ENCODE results near the gene CCSER1. TPM values are rescaled to one million over a fixed set of nuclear protein-coding genes. Genes with fewer than 3 reads are reported as not detected.
"Not testable (repeated sequence)": the region's sequence is repeated elsewhere in the genome, so short reads cannot be mapped to it uniquely, and the experiment has no call there.

CCSER1 gene
- total and polyA plus RNA-seq, 2 experiments from 2014 or later = 5.2 to 23.4 TPM

DNA sequence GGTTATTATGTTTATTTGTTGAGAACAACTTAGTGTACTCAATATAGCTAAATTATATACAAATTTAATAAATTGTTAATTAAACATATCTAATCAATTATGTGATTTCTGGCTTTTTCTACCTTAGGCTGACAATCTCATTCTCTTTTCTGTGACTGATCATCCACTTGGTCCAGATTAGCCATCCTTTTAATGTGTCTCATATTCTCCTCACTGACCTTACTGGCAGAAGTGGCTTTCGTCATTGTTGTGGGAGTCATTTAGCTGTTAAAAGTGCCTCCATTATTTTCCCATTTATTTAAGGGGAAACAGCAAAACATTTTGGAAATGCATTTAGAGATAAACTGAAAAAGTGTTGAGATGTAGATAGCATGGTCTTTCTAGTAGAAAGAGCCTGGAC is 172.2 kb downstream of the CCSER1 start:
- Histone ChIP-seq H3K4me2 (no peak overlapping the region), H4K20me1 (ENCODE audit: insufficient read depth, poor library complexity, severe bottlenecking) (no peaks in the 10 kb centered on the region), H3K4me3 (no peak overlapping the region), H3K27ac (no peak overlapping the region), H3K36me3 (replicated peaks; ENCODE audit: insufficient read depth, low read depth) (no peaks in the 10 kb centered on the region), H3K27me3 (no peaks in the 10 kb centered on the region), H3K4me1 (ENCODE audit: insufficient read depth) (no peaks in the 10 kb centered on the region), H2AFZ (no peak overlapping the region), H3K9me2 (replicated peaks; ENCODE audit: insufficient read depth) (no peaks in the 10 kb centered on the region), H3K79me2 (no peaks in the 10 kb centered on the region), H3K9me3 (ENCODE audit: low read depth) (no peaks in the 10 kb centered on the region)
- 89% methylated on average over 1 of the region's 1 CpG for WGBS (ENCODE audit: low lambda C conversion rate, missing lambda C conversion rate)
- TF ChIP-seq, protein P1, sequence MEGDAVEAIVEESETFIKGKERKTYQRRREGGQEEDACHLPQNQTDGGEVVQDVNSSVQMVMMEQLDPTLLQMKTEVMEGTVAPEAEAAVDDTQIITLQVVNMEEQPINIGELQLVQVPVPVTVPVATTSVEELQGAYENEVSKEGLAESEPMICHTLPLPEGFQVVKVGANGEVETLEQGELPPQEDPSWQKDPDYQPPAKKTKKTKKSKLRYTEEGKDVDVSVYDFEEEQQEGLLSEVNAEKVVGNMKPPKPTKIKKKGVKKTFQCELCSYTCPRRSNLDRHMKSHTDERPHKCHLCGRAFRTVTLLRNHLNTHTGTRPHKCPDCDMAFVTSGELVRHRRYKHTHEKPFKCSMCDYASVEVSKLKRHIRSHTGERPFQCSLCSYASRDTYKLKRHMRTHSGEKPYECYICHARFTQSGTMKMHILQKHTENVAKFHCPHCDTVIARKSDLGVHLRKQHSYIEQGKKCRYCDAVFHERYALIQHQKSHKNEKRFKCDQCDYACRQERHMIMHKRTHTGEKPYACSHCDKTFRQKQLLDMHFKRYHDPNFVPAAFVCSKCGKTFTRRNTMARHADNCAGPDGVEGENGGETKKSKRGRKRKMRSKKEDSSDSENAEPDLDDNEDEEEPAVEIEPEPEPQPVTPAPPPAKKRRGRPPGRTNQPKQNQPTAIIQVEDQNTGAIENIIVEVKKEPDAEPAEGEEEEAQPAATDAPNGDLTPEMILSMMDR (IDR thresholded peaks at IDR 0.05; ENCODE audit: poor library complexity) = no peak
- TF ChIP-seq EZH2phosphoT487 (IDR thresholded peaks at IDR 0.05; ENCODE audit: low read depth, severe bottlenecking, unreplicated experiment) (no peak), EZH2 (IDR thresholded peaks at IDR 0.05; ENCODE audit: borderline replicate concordance) (no peak)
- DNase-seq (ENCODE audit: low spot score) = no peak

DNA sequence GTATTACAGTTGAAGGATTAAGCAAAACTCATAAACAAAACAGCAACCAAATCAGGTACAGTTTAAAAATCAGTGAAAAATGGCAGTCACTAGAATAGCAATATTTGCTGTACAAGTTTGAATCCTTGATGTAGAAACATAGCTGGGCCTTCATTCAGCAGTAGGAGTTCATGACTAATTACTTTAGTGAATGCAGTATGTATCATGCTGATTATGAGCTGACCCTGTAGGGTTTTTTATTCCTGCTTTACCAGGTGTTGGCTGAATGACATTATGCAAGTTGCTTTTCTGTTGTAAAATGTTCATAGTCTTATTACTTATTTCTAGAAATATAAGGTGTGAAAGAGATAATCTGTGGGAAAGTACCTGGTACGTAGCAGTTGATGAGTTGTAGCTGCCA is 179.6 kb downstream of the CCSER1 start:
- TF ChIP-seq EZH2phosphoT487 (IDR thresholded peaks at IDR 0.05; ENCODE audit: low read depth, severe bottlenecking, unreplicated experiment) = no peak
- TF ChIP-seq EZH2 (IDR thresholded peaks at IDR 0.05; ENCODE audit: borderline replicate concordance) = no peak
- Histone ChIP-seq H3K36me3 (replicated peaks; ENCODE audit: insufficient read depth, low read depth) (no peaks in the 10 kb centered on the region), H3K27ac (no peak overlapping the region), H3K9me2 (replicated peaks; ENCODE audit: insufficient read depth) (no peaks in the 10 kb centered on the region), H3K27me3 (no peaks in the 10 kb centered on the region), H3K79me2 (no peaks in the 10 kb centered on the region), H3K4me2 (no peak overlapping the region), H2AFZ (no peak overlapping the region), H3K9me3 (ENCODE audit: low read depth) (no peaks in the 10 kb centered on the region), H3K4me3 (no peak overlapping the region), H4K20me1 (ENCODE audit: insufficient read depth, poor library complexity, severe bottlenecking) (no peaks in the 10 kb centered on the region), H3K4me1 (ENCODE audit: insufficient read depth) (no peaks in the 10 kb centered on the region)
- WGBS (ENCODE audit: low lambda C conversion rate, missing lambda C conversion rate) = 100% methylated on average over 1 of the region's 1 CpG
- no peak for DNase-seq (ENCODE audit: low spot score)

- not testable (repeated sequence) for H4K20me1 ChIP-seq (ENCODE audit: insufficient read depth, poor library complexity, severe bottlenecking); H3K36me3 ChIP-seq (replicated peaks; ENCODE audit: insufficient read depth, low read depth); H2AFZ ChIP-seq; H3K9me2 ChIP-seq (replicated peaks; ENCODE audit: insufficient read depth); H3K27me3 ChIP-seq; H3K4me1 ChIP-seq (ENCODE audit: insufficient read depth); H3K4me2 ChIP-seq; H3K27ac ChIP-seq; H3K79me2 ChIP-seq; H3K9me3 ChIP-seq (ENCODE audit: low read depth); H3K4me3 ChIP-seq; DNase-seq (ENCODE audit: low spot score)
- 92% methylated on average over 6 of the region's 6 CpGs for WGBS (ENCODE audit: low lambda C conversion rate, missing lambda C conversion rate)
Observed at GRCh38 chr4:90317140-90317539, 189.9 kb downstream of the CCSER1 start.

GRCh38 chr4:90317785-90318184 is 190.6 kb downstream of the CCSER1 start:
- Histone ChIP-seq H3K4me2 (no peak overlapping the region), H3K9me3 (ENCODE audit: low read depth) (no peaks in the 10 kb centered on the region), H3K36me3 (replicated peaks; ENCODE audit: insufficient read depth, low read depth) (no peaks in the 10 kb centered on the region), H3K4me3 (no peak overlapping the region), H4K20me1 (ENCODE audit: insufficient read depth, poor library complexity, severe bottlenecking) (no peaks in the 10 kb centered on the region), H3K27me3 (no peaks in the 10 kb centered on the region), H3K27ac (no peak overlapping the region), H3K9me2 (replicated peaks; ENCODE audit: insufficient read depth) (no peaks in the 10 kb centered on the region), H3K4me1 (ENCODE audit: insufficient read depth) (peaks cover 6% of the 10 kb centered on the region), H2AFZ (no peak overlapping the region), H3K79me2 (no peaks in the 10 kb centered on the region)
- DNase-seq (ENCODE audit: low spot score) = no peak
- TF ChIP-seq EZH2phosphoT487 (IDR thresholded peaks at IDR 0.05; ENCODE audit: low read depth, severe bottlenecking, unreplicated experiment) (no peak), EZH2 (IDR thresholded peaks at IDR 0.05; ENCODE audit: borderline replicate concordance) (no peak)
- TF ChIP-seq, protein P1 (IDR thresholded peaks at IDR 0.05; ENCODE audit: poor library complexity) = no peak
- WGBS (ENCODE audit: low lambda C conversion rate, missing lambda C conversion rate) = 79% methylated on average over 2 of the region's 2 CpGs

Data from hepatocyte (in vitro differentiated cells).